Prostate gland (tissue), 2 donors: ENCODE data around the gene SCLY.

Source experiments
- CTCF ChIP-seq, 4 experiments: fragments of 200-600 bp in 2 of 4; fragments of 450-650 bp in 2 of 4; sonication (generic) in 2 of 4; IDR thresholded peaks; 1 replicate in 3 of 4; 2 replicates in 1 of 4; pipeline ENCODE4 v1.5.1; 2016 to 2019; ENCODE audit warnings: antibody characterized with exemption in 4 of 4, mild to moderate bottlenecking in 2 of 4, moderate library complexity in 2 of 4
- POLR2A ChIP-seq: fragments of 450-650 bp; IDR thresholded peaks from one replicate; pipeline ENCODE4 v1.6.1; 2016; ENCODE audit warnings: antibody characterized with exemption, mild to moderate bottlenecking

- TF ChIP-seq POLR2A (no peak), CTCF (IDR thresholded peaks at IDR 0.05) (no peak)
Observed at GRCh38 chr2:238100049-238100820, 39.4 kb downstream of the SCLY start, which contains the start of gene ESPNL.
